ENCODE data around the gene TMEM132A.

TMEM132A gene

GRCh38 chr11:60924110-60924905 is at the start of gene TMEM132A:
TSS of gene TMEM132A (plus strand) at chr11:60924460. CDS start at chr11:60924634, 174 bp downstream.
- H3K36me3 ChIP-seq (ENCODE audit: control insufficient read depth in 2 of 2, insufficient read depth in 2 of 2, low read length in 2 of 2): peaks cover 35 to 37% of the 10 kb centered on the region in 2 donors
- peak within 1 kb of the TSS; percentile 31 to 36 for H3K9ac ChIP-seq (ENCODE audit: low read length in 2 of 2)
- peaks cover 26% of the 10 kb centered on the region for H3K4me1 ChIP-seq (ENCODE audit: control insufficient read depth, insufficient read depth, low read length)
- H3K4me3 ChIP-seq (ENCODE audit: low read length in 2 of 2): peak within 1 kb of the TSS; percentile 50 to 69
- H3K27ac ChIP-seq (ENCODE audit: low read length): no peak within 1 kb of the TSS
- H3K9me3 ChIP-seq (ENCODE audit: control insufficient read depth in 2 of 2, low read length in 2 of 2): no peaks in the 10 kb centered on the region
- H3K27me3 ChIP-seq (ENCODE audit: control insufficient read depth in 1 of 2, insufficient read depth in 2 of 2, low read length in 2 of 2): peaks cover 23 to 35% of the 10 kb centered on the region in 2 donors

- peaks cover 5 to 6% of the 10 kb centered on the region in 2 donors for H3K36me3 ChIP-seq (ENCODE audit: control insufficient read depth in 2 of 2, insufficient read depth in 2 of 2, low read length in 2 of 2)
- no peak overlapping the region for H3K9ac ChIP-seq (ENCODE audit: low read length in 2 of 2)
- H3K4me1 ChIP-seq (ENCODE audit: control insufficient read depth, insufficient read depth, low read length): peaks cover 15% of the 10 kb centered on the region
- no peaks in the 10 kb centered on the region for H3K9me3 ChIP-seq (ENCODE audit: control insufficient read depth in 2 of 2, low read length in 2 of 2)
- no peak overlapping the region for H3K4me3 ChIP-seq (ENCODE audit: low read length in 2 of 2)
- H3K27me3 ChIP-seq (ENCODE audit: control insufficient read depth in 1 of 2, insufficient read depth in 2 of 2, low read length in 2 of 2): no peaks in the 10 kb centered on the region
- H3K27ac ChIP-seq (ENCODE audit: low read length): no peak overlapping the region
These were observed 48.7 kb upstream of the TMEM132A start for GRCh38 chr11:60875366-60876167.

GRCh38 chr11:60876168-60876485 is 48.1 kb upstream of the TMEM132A start:
- H3K36me3 ChIP-seq (ENCODE audit: control insufficient read depth in 2 of 2, insufficient read depth in 2 of 2, low read length in 2 of 2): peaks cover 6 to 10% of the 10 kb centered on the region in 2 donors
- no peak overlapping the region for H3K27ac ChIP-seq (ENCODE audit: low read length)
- H3K4me3 ChIP-seq (ENCODE audit: low read length in 2 of 2): no peak overlapping the region
- peaks cover 17% of the 10 kb centered on the region for H3K4me1 ChIP-seq (ENCODE audit: control insufficient read depth, insufficient read depth, low read length)
- H3K9me3 ChIP-seq (ENCODE audit: control insufficient read depth in 2 of 2, low read length in 2 of 2): no peaks in the 10 kb centered on the region
- no peaks in the 10 kb centered on the region for H3K27me3 ChIP-seq (ENCODE audit: control insufficient read depth in 1 of 2, insufficient read depth in 2 of 2, low read length in 2 of 2)
- H3K9ac ChIP-seq (ENCODE audit: low read length in 2 of 2): no peak overlapping the region

- no peaks in the 10 kb centered on the region for H3K9me3 ChIP-seq (ENCODE audit: control insufficient read depth in 2 of 2, low read length in 2 of 2)
- H3K27me3 ChIP-seq (ENCODE audit: control insufficient read depth in 1 of 2, insufficient read depth in 2 of 2, low read length in 2 of 2): no peaks in the 10 kb centered on the region
- peak overlapping the region; percentile 37 for H3K27ac ChIP-seq (ENCODE audit: low read length)
- H3K9ac ChIP-seq (ENCODE audit: low read length in 2 of 2): no peak overlapping the region
- H3K36me3 ChIP-seq (ENCODE audit: control insufficient read depth in 2 of 2, insufficient read depth in 2 of 2, low read length in 2 of 2): peaks cover 6 to 10% of the 10 kb centered on the region in 2 donors
- H3K4me3 ChIP-seq (ENCODE audit: low read length in 2 of 2): no peak overlapping the region
- H3K4me1 ChIP-seq (ENCODE audit: control insufficient read depth, insufficient read depth, low read length): peaks cover 12% of the 10 kb centered on the region
These were observed 45.8 kb upstream of the TMEM132A start for GRCh38 chr11:60878245-60879101.

- Histone ChIP-seq H3K9me3 (ENCODE audit: control insufficient read depth in 2 of 2, low read length in 2 of 2) (no peaks in the 10 kb centered on the region), H3K9ac (ENCODE audit: low read length in 2 of 2) (no peak overlapping the region), H3K4me1 (ENCODE audit: control insufficient read depth, insufficient read depth, low read length) (peaks cover 12% of the 10 kb centered on the region), H3K36me3 (ENCODE audit: control insufficient read depth in 2 of 2, insufficient read depth in 2 of 2, low read length in 2 of 2) (peaks cover 6 to 10% of the 10 kb centered on the region in 2 donors), H3K27ac (ENCODE audit: low read length) (no peak overlapping the region), H3K4me3 (ENCODE audit: low read length in 2 of 2) (no peak overlapping the region), H3K27me3 (ENCODE audit: control insufficient read depth in 1 of 2, insufficient read depth in 2 of 2, low read length in 2 of 2) (no peaks in the 10 kb centered on the region)
These were observed 45.2 kb upstream of the TMEM132A start for GRCh38 chr11:60879104-60879503.

GRCh38 chr11:60879971-60880588 is 44.2 kb upstream of the TMEM132A start:
- Histone ChIP-seq H3K27me3 (ENCODE audit: control insufficient read depth in 1 of 2, insufficient read depth in 2 of 2, low read length in 2 of 2) (no peaks in the 10 kb centered on the region), H3K36me3 (ENCODE audit: control insufficient read depth in 2 of 2, insufficient read depth in 2 of 2, low read length in 2 of 2) (peaks cover 6 to 10% of the 10 kb centered on the region in 2 donors), H3K27ac (ENCODE audit: low read length) (no peak overlapping the region), H3K4me1 (ENCODE audit: control insufficient read depth, insufficient read depth, low read length) (peaks cover 12% of the 10 kb centered on the region), H3K4me3 (ENCODE audit: low read length in 2 of 2) (no peak overlapping the region), H3K9ac (ENCODE audit: low read length in 2 of 2) (no peak overlapping the region), H3K9me3 (ENCODE audit: control insufficient read depth in 2 of 2, low read length in 2 of 2) (no peaks in the 10 kb centered on the region)

GRCh38 chr11:60880643-60881282 is 43.5 kb upstream of the TMEM132A start:
- peaks cover 6 to 10% of the 10 kb centered on the region in 2 donors for H3K36me3 ChIP-seq (ENCODE audit: control insufficient read depth in 2 of 2, insufficient read depth in 2 of 2, low read length in 2 of 2)
- H3K27ac ChIP-seq (ENCODE audit: low read length): no peak overlapping the region
- no peaks in the 10 kb centered on the region for H3K27me3 ChIP-seq (ENCODE audit: control insufficient read depth in 1 of 2, insufficient read depth in 2 of 2, low read length in 2 of 2)
- peaks cover 12% of the 10 kb centered on the region for H3K4me1 ChIP-seq (ENCODE audit: control insufficient read depth, insufficient read depth, low read length)
- H3K9ac ChIP-seq (ENCODE audit: low read length in 2 of 2): no peak overlapping the region
- H3K9me3 ChIP-seq (ENCODE audit: control insufficient read depth in 2 of 2, low read length in 2 of 2): no peaks in the 10 kb centered on the region
- no peak overlapping the region for H3K4me3 ChIP-seq (ENCODE audit: low read length in 2 of 2)

- no peaks in the 10 kb centered on the region for H3K9me3 ChIP-seq (ENCODE audit: control insufficient read depth in 2 of 2, low read length in 2 of 2)
- H3K36me3 ChIP-seq (ENCODE audit: control insufficient read depth in 2 of 2, insufficient read depth in 2 of 2, low read length in 2 of 2): peaks cover 8 to 16% of the 10 kb centered on the region in 2 donors
- no peak overlapping the region for H3K9ac ChIP-seq (ENCODE audit: low read length in 2 of 2)
- H3K27me3 ChIP-seq (ENCODE audit: control insufficient read depth in 1 of 2, insufficient read depth in 2 of 2, low read length in 2 of 2): no peaks in the 10 kb centered on the region
- peaks cover 2% of the 10 kb centered on the region for H3K4me1 ChIP-seq (ENCODE audit: control insufficient read depth, insufficient read depth, low read length)
- no peak overlapping the region for H3K4me3 ChIP-seq (ENCODE audit: low read length in 2 of 2)
- H3K27ac ChIP-seq (ENCODE audit: low read length): no peak overlapping the region
These were observed 36.7 kb upstream of the TMEM132A start for GRCh38 chr11:60887556-60887955.

- H3K4me3 ChIP-seq (ENCODE audit: low read length in 2 of 2): no peak overlapping the region
- H3K4me1 ChIP-seq (ENCODE audit: control insufficient read depth, insufficient read depth, low read length): peaks cover 2% of the 10 kb centered on the region
- no peaks in the 10 kb centered on the region for H3K27me3 ChIP-seq (ENCODE audit: control insufficient read depth in 1 of 2, insufficient read depth in 2 of 2, low read length in 2 of 2)
- no peak overlapping the region for H3K27ac ChIP-seq (ENCODE audit: low read length)
- H3K9ac ChIP-seq (ENCODE audit: low read length in 2 of 2): no peak overlapping the region
- H3K9me3 ChIP-seq (ENCODE audit: control insufficient read depth in 2 of 2, low read length in 2 of 2): no peaks in the 10 kb centered on the region
- H3K36me3 ChIP-seq (ENCODE audit: control insufficient read depth in 2 of 2, insufficient read depth in 2 of 2, low read length in 2 of 2): peaks cover 9 to 31% of the 10 kb centered on the region in 2 donors
These were observed 34.4 kb upstream of the TMEM132A start for GRCh38 chr11:60889869-60890311.

Measured in stomach smooth muscle (tissue), 2 donors.